Fibroblast of the conjunctiva (primary cell): Measurements from ENCODE around the gene RAB11FIP3.
A peak's percentile ranks its signal among the peaks of the same experiment; 100 is the strongest.
"Not testable (repeated sequence)": the region's sequence is repeated elsewhere in the genome, so short reads cannot be mapped to it uniquely, and the experiment has no call there.

Experiments used
- DNase-seq: peaks from one replicate; pipeline ENCODE4 v3.0.0-alpha.2; 2010; ENCODE audit warnings: low read depth

Gene RAB11FIP3

DNA sequence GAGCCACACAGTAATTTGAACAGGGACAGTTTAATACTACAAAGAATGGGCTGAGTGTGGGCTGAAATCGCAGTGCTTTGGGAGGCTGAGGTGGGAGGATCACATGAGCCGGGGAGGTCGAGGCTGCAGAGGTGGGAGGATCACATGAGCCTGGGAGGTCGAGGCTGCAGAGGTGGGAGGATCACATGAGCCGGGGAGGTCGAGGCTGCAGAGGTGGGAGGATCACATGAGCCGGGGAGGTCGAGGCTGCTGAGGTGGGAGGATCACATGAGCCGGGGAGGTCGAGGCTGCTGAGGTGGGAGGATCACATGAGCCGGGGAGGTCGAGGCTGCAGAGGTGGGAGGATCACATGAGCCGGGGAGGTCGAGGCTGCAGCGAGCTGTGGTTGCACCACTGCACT lies 69.2 kb downstream of the RAB11FIP3 start:
- not testable (repeated sequence) for DNase-seq

DNA sequence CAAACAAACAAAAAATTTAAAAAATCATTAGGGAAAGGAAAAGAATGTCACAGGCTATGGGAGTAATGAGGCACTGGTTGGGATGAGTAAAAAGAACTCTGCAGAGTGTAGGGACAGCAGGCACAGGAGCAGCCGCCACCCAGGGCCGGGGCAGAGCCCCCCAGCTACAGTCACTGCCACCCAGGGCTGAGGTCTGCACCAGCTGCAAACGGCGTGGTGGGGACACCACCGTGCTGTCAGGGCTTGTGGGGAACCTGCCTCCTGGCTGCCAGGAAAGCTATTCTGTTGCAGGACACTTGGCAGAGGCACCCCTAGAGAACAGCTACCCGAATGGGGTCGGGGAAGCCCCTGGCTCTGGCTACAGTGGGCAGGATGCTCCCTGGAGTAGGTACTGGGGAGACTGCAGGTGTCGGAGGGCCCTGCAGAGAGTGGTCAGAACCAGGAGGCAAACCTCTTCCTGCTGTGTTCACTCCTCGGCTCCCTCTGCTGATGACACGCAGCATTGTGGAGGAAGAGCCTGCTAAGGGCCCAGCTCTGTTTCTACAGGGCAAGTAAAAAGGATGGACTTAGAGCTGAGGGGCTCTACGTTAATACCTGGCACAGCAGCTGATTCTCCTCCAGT lies 69.8 kb downstream of the RAB11FIP3 start:
- peak; percentile 10 for DNase-seq

DNA sequence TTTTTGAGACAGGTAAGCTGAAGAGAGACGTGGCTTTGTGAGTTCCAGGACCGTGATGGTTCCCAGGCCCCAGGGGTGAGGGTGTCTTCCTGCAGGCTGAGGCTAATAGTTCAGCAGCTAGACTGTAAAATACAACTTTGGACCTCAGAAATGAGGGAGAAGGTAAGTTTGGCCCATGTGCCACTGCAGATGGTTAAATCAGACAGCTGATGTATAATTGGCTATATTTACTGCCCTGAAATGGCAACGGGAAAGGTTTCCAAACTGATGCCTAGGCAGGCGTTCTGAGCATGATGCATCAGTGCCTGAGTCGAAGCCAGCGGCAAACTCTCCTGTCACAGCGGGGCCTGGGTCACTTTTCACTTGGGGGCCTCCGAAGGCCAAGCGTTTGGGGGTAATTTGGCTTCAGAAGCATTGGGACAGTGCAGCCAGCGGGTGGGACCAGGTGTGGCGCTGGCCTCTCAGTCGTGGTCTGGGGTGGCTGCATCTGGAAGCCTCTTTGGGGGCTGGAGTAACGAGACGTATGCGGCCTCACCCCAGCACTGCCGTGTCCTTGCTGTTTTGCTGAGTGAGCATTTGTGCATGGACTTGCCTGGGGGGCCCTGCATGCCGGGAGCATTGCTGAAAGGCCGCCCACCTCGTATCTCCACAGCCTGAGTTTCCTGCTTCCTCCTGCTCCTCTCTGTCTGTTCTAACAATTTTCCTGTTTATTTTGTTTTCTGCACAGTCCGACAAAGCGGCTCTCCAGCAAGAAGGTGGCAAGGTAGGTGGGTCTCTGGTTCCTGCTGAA lies 70.8 kb downstream of the RAB11FIP3 start:
- DNase-seq = no peak

DNA sequence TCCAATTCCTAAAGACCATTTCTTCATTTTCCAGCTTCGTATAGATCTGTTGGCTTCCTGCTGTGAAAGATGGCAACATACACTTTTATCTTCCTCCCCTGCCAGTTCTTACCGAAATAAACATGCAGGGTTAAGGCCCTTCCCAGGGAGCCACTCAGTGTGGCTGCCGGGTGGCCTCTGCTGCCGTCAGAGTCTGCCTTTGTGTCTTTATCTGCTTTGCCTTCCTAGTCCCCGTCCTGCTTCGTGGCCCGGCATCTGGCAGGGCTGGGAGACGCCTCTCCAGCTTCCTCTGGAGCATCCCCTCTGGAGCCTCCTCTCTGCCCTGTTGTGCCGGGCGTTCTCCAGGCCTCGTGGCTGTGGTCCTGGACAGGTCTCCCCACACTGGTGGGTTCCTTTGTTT lies 71.8 kb downstream of the RAB11FIP3 start:
- no peak for DNase-seq

DNA sequence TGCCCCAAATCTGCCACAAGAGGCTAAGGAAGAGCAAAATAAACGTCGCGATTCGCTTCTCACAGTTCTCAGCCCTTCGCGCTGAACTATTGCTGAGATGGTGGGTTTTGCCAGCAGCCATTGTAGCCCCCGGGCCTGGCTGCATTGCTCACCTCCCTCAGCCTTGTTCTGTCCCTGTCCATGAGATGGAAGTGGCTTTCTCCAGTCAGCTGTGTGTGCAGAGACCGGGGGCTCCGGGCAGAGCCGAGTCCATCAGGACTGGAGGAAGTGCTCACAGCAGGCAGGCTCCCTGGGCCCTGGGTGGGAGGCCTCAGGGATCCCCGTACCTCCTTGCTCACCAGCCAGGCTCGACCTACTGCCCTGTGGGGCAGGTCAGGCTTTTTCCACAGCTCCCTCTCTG lies 74.5 kb downstream of the RAB11FIP3 start:
- DNase-seq = no peak

DNA sequence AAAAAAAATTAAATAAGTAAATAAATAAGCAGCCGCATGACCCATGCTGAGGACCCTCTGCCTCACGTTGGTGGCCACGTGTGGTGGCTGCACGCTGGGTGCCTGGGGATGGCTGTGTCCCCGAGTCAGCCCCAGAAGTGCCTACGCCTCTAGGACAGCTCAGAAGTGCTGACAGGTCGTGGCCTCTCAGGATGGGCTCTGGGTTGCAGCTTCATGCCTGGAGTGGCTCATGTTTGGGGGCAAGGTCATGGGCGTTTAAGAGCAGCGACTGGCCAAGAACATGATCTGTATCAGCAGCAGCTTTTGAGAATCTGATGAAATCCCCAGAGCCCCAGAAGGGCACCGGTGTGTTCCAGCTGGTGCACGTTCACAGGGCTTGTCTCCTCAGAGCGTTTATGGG lies 75.3 kb downstream of the RAB11FIP3 start:
- DNase-seq = no peak

DNA sequence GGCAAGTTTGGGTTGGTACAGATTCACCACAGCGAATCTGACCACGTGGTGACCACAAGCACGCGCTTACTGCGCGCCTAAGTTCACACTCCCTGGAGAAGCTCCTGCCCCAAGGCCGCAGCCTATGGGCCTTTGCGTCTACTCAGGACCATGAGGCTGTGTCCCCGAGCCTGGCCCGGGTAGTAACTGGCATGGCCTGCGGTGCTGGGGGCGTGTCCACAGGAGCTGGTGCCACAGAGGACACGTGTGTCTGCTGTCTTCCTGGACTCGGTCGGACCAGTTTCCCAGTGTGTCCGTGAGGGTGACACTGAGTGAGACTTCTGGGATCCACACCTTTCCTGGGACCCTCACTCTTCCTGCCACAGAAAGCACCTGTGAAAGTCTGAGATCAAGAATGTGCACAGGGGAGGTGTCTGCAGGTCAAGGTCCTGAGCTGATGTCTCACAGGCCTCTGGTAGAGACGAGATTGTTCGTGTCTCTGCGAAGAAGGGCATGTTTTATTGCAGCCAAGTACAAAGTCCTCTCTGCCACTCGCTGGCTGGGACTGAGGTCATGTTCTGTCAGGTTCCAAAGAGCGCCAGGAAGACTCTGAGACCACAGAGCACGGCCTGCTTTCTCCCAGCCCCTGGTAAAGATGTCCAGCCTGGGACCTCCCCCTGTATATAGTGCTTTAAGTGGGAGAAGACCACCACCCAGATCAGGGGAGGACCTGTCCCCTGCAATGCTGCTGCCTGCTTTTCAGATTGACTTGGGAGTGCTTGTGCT lies 76.9 kb downstream of the RAB11FIP3 start:
- DNase-seq = no peak

DNA sequence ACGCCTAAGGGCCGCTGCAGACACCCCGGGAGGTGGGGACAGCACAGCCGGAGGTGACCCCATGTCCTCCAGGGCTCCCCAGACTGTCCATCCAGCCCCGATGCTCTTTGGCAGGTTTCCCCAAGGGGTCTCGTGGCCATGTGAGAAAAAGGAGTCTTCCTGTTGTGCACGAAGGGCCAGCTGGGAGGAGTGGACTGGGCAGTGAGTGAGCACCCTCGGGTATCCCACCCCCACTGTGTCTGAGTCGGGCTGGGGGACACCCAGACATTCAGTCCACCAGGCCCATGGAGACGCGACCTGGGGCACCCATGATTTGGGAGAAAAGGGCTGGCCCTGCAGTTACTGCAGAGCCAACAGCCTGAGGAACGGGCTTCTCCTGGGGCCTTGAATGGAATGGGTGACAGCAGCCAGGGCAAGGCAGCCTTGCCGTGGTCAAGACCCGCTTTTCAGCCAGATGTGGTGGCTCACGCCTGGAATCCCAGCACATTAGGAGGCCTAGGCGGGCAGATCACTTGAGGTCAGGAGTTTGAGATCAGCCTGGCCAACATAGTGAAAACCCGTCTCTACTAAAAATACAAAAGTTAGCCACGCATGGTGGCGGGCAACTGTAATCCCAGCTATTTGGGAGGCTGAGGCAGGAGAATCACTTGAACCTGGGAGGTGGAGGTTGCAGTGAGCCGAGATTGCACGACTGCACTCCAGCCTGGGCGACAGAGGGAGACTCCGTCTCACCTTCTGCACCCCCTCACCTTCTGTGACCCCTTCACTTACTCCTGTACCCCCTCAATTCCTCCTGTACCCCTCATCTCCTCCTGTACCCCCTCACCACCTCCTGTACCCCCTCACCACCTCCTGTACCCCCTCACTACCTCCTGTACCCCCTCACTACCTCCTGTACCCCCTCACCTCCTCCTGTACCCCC lies 78.0 kb downstream of the RAB11FIP3 start:
- no peak for DNase-seq

DNA sequence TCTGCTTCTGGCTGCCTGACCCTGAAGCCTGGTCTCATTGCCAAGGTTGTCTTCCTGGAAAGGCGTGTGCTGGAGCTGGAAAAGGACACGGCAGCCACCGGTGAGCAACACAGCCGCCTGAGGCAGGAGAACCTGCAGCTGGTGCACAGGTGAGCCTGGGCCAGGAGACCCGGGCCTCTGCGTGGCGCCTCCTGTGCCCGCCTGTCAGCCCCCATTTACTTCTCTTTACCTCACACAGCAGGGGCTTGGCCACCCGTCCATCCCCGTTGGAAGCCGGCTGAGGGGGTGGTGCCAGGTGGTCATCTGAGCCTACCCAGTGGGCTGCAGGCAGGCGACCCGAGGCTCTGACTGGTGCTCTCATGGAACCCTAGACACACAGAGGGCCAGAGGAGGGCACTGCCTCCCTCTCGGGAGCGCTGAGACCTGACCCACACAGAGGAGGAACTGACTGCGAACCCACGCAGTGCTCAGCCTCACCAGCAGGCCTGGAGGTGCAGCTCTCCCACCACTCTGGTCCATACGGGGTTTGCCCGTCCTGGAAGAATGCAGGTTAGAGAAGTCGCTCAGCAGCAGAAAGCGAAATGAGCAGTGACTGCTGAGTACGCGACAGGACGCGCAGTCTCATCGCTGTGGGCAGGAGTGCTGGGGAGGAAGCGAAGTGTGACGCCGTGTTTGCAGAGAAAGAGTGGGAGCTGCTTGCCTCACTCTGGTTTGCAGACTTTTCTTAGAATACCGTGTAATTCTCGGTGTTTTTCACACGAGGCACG lies 80.2 kb downstream of the RAB11FIP3 start:
- DNase-seq = no peak

DNA sequence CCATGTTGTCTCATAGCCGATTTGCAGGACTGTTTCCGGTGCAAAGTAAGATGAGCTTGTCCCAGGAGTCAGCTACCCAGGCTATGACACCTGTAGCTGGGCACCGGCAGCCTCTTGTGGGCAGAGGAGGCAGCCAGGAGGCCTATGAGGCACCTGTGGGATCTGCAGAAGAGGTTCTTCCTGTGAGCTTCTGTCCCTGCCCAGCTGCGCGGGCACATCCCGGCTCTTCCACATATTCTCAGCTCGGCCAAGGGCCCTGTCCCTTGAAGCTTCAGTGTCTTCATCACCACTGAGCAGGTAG lies 80.7 kb downstream of the RAB11FIP3 start:
- no peak for DNase-seq

DNA sequence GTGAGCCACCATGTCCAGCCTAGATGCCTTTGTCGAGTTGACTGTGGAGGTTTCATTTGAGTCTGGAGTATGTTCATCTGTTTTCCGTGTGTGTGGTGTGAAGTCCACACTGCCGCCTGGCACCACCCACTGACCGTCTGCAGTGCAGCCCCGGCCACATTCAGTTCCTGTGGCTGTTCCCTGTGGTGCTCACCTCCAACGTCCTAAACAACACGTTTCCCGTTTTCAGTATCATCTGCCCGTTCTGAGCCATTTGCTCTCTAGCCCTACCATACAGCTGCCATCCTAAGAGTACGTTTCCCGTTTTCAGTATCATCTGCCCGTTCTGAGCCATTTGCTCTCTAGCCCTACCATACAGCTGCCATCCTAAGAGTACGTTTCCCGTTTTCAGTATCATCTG lies 82.1 kb downstream of the RAB11FIP3 start:
- not testable (repeated sequence) for DNase-seq

DNA sequence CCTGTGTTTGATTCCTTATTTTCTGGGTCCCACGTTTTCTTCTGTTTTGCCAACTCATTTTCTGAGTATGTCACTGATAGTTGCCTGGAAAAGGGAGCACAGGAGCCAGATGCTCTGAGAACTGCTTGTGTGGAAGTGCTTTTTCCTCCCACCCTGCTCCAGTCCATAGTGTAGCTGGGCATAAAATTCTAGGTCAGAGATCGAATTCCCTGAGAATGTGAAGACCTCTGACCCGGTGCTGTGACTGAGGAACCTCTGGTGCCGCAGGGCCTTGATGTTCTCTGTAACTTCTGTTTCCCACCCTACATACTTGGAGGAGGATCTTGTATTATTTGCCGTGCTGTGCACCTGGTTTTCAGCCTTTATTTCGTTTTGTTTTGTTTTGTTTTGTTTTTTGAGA lies 82.5 kb downstream of the RAB11FIP3 start:
- no peak for DNase-seq

DNA sequence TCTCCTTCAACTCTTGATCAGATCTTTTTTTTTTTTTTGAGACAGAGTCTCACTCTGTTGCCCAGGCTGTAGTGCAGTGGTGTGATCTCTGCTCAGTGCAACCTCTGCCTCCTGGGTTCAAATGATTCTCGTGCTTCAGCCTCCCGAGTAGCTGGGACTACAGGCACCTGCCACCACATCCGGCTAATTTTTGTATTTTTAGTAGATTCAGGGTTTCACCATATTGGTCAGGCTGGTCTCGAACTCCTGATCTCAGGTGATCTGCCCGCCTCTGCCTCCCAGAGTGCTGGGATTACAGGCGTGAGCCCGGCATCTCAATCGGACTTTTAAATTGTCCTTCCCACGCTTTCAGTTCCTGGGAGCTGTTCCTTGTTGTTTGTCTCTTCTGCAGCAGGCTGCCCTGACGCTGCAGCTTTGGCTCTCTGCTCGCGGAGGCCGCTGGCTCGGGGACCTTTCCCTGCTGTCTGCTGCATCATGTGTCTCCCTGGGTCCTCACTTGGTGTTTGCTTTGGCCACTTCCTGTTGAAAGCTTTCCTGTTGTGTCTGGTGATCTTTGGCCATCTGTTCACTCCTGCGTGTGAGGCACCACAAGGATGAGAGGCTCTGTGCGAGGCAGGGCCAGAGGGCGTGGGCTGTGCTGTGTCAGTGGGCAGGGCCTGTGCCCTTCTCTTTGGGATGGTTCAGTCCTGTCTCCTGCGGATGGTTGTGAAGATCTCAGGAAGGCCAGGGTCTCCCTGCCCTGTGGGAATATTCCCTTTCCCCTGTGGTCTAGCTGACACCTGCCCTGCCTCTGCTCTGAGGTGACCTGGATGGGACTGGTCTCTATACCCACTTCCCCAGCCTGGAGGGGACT lies 83.7 kb downstream of the RAB11FIP3 start:
- DNase-seq = no peak

DNA sequence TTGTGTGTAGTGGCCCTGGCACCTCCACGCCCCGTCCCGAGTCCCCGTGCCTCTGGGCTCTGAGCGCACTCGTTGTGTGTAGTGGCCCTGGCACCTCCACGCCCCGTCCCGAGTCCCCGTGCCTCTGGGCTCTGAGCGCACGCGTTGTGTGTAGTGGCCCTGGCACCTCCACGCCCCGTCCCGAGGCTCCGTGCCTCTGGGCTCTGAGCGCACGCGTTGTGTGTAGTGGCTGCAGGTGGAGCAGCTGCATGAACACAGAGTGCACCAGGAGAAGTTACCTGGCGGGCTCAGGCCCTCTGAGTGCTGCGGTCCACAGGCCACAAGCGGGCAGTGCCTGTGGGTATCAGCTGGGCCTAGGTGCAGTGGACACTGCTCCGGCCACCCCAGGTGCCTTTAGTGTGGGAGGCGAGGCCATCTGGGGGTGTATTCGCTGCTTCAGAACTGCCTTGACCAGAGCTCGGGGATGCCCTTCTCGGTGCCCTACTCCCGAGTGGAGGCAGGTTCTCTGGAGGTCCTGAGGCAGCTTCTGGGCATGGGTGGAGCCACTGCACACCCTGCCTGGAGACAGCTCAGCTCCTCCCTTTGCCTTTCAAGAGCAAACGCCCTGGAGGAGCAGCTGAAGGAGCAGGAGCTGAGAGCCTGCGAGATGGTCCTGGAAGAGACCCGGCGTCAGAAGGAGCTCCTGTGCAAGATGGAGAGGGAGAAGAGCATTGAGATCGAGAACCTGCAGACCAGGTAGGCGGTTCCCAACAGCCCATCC lies 84.8 kb downstream of the RAB11FIP3 start:
- no peak for DNase-seq

DNA sequence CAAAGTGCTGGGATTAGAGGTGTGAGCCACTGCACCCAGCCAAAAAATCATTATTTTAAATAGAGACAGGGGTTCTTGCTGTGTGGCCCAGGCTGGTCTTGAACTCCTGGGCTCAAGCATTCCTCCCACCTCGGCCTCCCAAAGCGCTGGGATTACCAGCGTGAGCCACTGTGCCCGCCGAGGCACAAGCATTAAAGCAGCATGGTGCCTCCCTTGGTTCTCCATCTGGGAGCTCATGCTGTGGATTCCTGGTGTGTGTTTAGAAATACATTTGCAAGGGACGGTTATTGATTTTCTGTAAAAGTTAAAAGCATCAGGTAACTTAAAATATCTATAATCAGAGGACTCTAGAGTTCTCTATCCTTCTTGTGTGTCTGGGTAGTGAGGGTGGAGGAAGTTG lies 87.4 kb downstream of the RAB11FIP3 start:
- no peak for DNase-seq

DNA sequence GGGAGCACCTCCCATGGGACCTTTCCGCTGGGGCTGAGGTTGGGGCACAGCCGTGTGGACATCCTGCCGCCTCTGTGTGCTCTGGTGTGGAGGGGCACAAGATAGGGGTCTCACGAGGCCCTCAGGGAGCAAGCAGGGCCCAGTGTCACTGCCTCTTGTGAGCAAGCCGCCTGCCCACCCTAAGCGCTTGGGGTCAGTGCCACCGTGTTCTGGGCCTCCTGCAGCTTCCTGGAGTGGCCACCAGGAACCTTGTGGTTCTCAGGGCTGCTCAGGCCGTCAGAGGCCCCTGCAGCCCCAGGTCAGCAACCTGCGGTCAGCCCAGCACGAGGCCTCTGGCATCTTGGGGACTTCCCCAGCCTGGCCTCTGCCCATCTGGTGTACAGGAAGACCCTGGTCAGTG lies 88.5 kb downstream of the RAB11FIP3 start:
- no peak for DNase-seq

DNA sequence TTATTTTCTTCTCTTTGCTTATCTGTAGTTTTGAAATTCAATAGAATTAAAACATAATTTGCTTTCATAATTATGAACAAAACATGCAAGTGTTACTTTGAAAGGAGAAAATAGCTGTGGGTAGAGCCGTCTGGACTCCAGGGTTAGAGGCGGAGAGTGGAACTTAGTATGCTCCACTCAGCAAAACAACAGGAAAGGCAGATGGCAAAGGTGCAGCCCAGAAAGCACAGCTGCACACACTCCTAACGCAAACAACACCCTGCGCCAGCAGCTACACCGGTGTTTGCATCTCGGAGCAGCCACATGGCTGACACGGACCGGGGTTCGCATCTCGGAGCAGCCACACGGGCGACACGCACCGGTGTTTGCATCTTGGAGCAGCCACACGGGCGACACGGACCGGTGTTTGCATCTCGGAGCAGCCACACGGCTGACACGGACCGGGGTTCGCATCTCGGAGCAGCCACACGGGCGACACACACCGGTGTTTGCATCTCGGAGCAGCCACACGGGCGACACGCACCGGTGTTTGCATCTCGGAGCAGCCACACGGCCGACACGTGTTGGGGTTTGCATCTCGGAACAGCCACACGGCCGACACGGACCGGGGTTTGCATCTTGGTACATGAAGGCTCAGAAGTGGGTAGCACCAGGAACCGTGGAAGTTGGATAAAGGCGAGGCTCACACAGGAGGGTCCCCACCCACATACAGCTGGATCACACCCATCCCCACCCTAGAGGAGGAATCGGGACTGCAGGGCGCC lies 89.9 kb downstream of the RAB11FIP3 start:
- no peak for DNase-seq

DNA sequence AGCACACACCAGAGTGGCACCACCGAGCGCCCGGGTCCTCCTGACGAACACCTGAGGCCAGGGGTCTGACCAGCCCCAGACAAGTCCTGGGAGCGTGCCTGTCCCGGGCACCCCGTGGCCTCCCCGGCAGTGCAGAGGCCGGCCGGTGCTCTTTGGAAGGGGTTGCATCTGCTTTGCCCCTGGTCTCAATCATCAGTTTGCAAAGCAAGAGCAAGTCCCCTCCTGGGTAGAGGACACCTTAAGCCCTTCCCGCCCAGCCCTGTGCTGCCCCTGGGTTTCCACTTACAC lies 90.4 kb downstream of the RAB11FIP3 start:
- no peak for DNase-seq

DNA sequence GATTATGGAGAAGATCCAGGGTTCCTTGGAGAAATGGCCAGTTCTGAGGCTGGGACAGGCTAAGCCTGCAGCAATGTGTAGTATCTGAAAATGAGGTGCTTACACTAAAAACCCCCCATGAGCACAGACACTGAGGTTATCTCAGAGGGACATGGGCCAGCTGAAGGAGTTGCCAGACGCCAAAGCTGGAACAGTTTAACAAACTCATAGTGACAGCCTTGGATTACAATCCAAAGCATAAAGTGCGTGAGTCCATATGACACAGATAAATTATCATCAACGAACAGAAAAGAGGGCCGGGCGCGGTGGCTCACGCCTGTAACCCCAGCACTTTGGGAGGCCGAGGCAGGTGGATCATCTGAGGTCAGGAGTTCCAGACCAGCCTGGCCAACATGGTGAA lies 90.9 kb downstream of the RAB11FIP3 start:
- DNase-seq = no peak
